ENCODE measurements around the gene HMBS. TPM values are rescaled to one million over a fixed set of nuclear protein-coding genes. Genes with fewer than 3 reads are reported as not detected.

HMBS gene
- total RNA-seq, 4 donors from 2014 or later: 9.9 to 22.1 (median 14.2) TPM

- H3K27ac ChIP-seq: no peak overlapping the region
- WGBS, 2 donors: 74 to 86% methylated on average over 4 of the region's 11 CpGs
- no peaks in the 10 kb centered on the region for H3K27me3 ChIP-seq
- H3K9me3 ChIP-seq: no peaks in the 10 kb centered on the region
- intact Hi-C loops (cut with DNase I): no loop called here
- H3K4me1 ChIP-seq: peaks cover 11 to 57% (median 16%) of the 10 kb centered on the region in 3 donors
- peaks cover 14 to 67% (median 18%) of the 10 kb centered on the region in 3 donors for H3K36me3 ChIP-seq
- no peak for TF ChIP-seq POLR2A (IDR thresholded peaks at IDR 0.05)
- TF ChIP-seq CTCF (IDR thresholded peaks at IDR 0.05): no peak
- H3K4me3 ChIP-seq: no peak overlapping the region
- DNase-seq: no peak
Observed at GRCh38 chr11:119111361-119111925, 26.8 kb downstream of the HMBS start.

- WGBS, 2 donors: 92 to 96% methylated on average over 6 to 7 of the region's 12 CpGs
- Histone ChIP-seq H3K27me3 (no peaks in the 10 kb centered on the region), H3K9me3 (no peaks in the 10 kb centered on the region), H3K4me3 (no peak overlapping the region), H3K4me1 (peaks cover 6 to 48% (median 13%) of the 10 kb centered on the region in 3 donors), H3K27ac (no peak overlapping the region), H3K36me3 (peaks cover 18 to 78% (median 20%) of the 10 kb centered on the region in 3 donors)
- no peak for TF ChIP-seq CTCF (IDR thresholded peaks at IDR 0.05)
- no peak for TF ChIP-seq POLR2A (IDR thresholded peaks at IDR 0.05)
- intact Hi-C loops (cut with DNase I): no loop called here
- DNase-seq: no peak
Observed at GRCh38 chr11:119112314-119113020, 27.8 kb downstream of the HMBS start.

- TF ChIP-seq CTCF (IDR thresholded peaks at IDR 0.05): no peak
- intact Hi-C loops (cut with DNase I): no loop called here
- 91 to 100% methylated on average over 2 to 4 of the region's 9 CpGs for WGBS, 2 donors
- H3K9me3 ChIP-seq: no peaks in the 10 kb centered on the region
- H3K4me3 ChIP-seq: no peak overlapping the region
- DNase-seq: no peak
- no peak overlapping the region for H3K27ac ChIP-seq
- H3K36me3 ChIP-seq: peaks cover 18 to 84% (median 22%) of the 10 kb centered on the region in 3 donors
- H3K4me1 ChIP-seq: peaks cover 1 to 36% (median 6%) of the 10 kb centered on the region in 3 donors
- H3K27me3 ChIP-seq: no peaks in the 10 kb centered on the region
Observed at GRCh38 chr11:119113716-119114115, 29.0 kb downstream of the HMBS start.

GRCh38 chr11:119114351-119114750 lies 29.7 kb downstream of the HMBS start:
- no peak for TF ChIP-seq POLR2A (IDR thresholded peaks at IDR 0.05)
- TF ChIP-seq CTCF (IDR thresholded peaks at IDR 0.05): no peak
- H3K36me3 ChIP-seq: peaks cover 18 to 84% (median 22%) of the 10 kb centered on the region in 3 donors
- 86 to 89% methylated on average over 5 of the region's 5 CpGs for WGBS, 2 donors

GRCh38 chr11:119115484-119116234 lies 31.0 kb downstream of the HMBS start:
- 58 to 67% methylated on average over 12 to 24 of the region's 24 CpGs for WGBS, 2 donors
- Histone ChIP-seq H3K27me3 (no peaks in the 10 kb centered on the region), H3K36me3 (peaks cover 18 to 75% (median 22%) of the 10 kb centered on the region in 3 donors), H3K9me3 (no peaks in the 10 kb centered on the region), H3K4me3 (peak overlapping the region in 1 of 4 donors; percentile 2), H3K4me1 (peaks cover 2 to 24% (median 3%) of the 10 kb centered on the region in 3 donors), H3K27ac (peak overlapping the region in 2 of 4 donors; percentile 50 to 51)
- intact Hi-C loops (cut with DNase I): no loop called here
- no peak for TF ChIP-seq CTCF (IDR thresholded peaks at IDR 0.05)
- no peak for TF ChIP-seq POLR2A (IDR thresholded peaks at IDR 0.05)
- no peak for DNase-seq

More at GRCh38 chr11:119114351-119114750, 29.7 kb downstream of the HMBS start:
- H3K27ac ChIP-seq: no peak overlapping the region
- no peak overlapping the region for H3K4me3 ChIP-seq
- no peaks in the 10 kb centered on the region for H3K27me3 ChIP-seq
- H3K9me3 ChIP-seq: no peaks in the 10 kb centered on the region
- DNase-seq: no peak
- intact Hi-C loops (cut with DNase I): no loop called here
- H3K4me1 ChIP-seq: peaks cover 0 to 29% (median 2%) of the 10 kb centered on the region in 3 donors
